ENCODE measurements around the gene INPP4B. TPM values are rescaled to one million over a fixed set of nuclear protein-coding genes. Genes with fewer than 3 reads are reported as not detected.

INPP4B gene
- 40.6 TPM for polyA plus RNA-seq (ENCODE audit: insufficient read length)

GRCh38 chr4:142846108-142846728 is at the start of gene INPP4B:
Gene INPP4B (minus strand): TSS chr4:142846301.
- DNase-seq, result peak; percentile 63

- no peak for DNase-seq
These were observed 46.9 kb upstream of the INPP4B start for GRCh38 chr4:142893012-142893411.

GRCh38 chr4:142886566-142886965 is 40.5 kb upstream of the INPP4B start:
- no peak for DNase-seq

GRCh38 chr4:142883040-142883832 is 37.1 kb upstream of the INPP4B start:
- DNase-seq, result peak; percentile 3

GRCh38 chr4:142882159-142882558 is 36.1 kb upstream of the INPP4B start:
- no peak for DNase-seq

GRCh38 chr4:142881331-142881730 is 35.2 kb upstream of the INPP4B start:
- DNase-seq, result no peak

- DNase-seq, result no peak
These were observed 29.0 kb upstream of the INPP4B start for GRCh38 chr4:142875117-142875516.

GRCh38 chr4:142874684-142875083 is 28.6 kb upstream of the INPP4B start:
- no peak for DNase-seq

GRCh38 chr4:142866685-142867084 is 20.6 kb upstream of the INPP4B start:
- DNase-seq, result no peak

- DNase-seq, result no peak
These were observed 15.2 kb upstream of the INPP4B start for GRCh38 chr4:142861351-142861750.

GRCh38 chr4:142858965-142859364 is 12.9 kb upstream of the INPP4B start:
- DNase-seq, result no peak

GRCh38 chr4:142858446-142858845 is 12.3 kb upstream of the INPP4B start:
- DNase-seq, result no peak

GRCh38 chr4:142856576-142856975 is 10.5 kb upstream of the INPP4B start:
- DNase-seq, result no peak

GRCh38 chr4:142850478-142850877 is 4.4 kb upstream of the INPP4B start:
- no peak for DNase-seq

- DNase-seq, result peak; percentile 31
These were observed 862 bp upstream of the INPP4B start for GRCh38 chr4:142846729-142847596.

GRCh38 chr4:142845293-142846107 is 601 bp downstream of the INPP4B start:
- DNase-seq, result peak; percentile 13

GRCh38 chr4:142844782-142845181 is 1.3 kb downstream of the INPP4B start:
- DNase-seq, result no peak

- DNase-seq, result peak; percentile 42
These were observed 5.5 kb downstream of the INPP4B start for GRCh38 chr4:142840516-142841123.

GRCh38 chr4:142838778-142839177 is 7.3 kb downstream of the INPP4B start:
- DNase-seq, result no peak

GRCh38 chr4:142832022-142832421 is 14.1 kb downstream of the INPP4B start:
- DNase-seq, result no peak

- DNase-seq, result no peak
These were observed 19.4 kb downstream of the INPP4B start for GRCh38 chr4:142826503-142827241.
